H1 (cell line): ENCODE measurements around the gene RPTOR. TPM values are rescaled to one million over a fixed set of nuclear protein-coding genes. Genes with fewer than 3 reads are reported as not detected.

ENCODE experiments used
- CTCF ChIA-PET: fragments of 300-600 bp; sonication (Branson Sonifier 250); formaldehyde crosslinking; loops from one replicate; lab custom pipeline; 2021; ENCODE audit not compliant: partially characterized antibody; lab: Charles Lee
- POLR2A ChIA-PET: fragments of 300-600 bp; sonication (Branson Sonifier 250); formaldehyde crosslinking; loops from one replicate; lab custom pipeline; 2021; ENCODE audit warnings: inconsistent platforms; ENCODE audit not compliant: partially characterized antibody; lab: Charles Lee
- DNase-seq, 2 experiments: peaks; one replicate each; pipeline versions ENCODE4 v3.0.0 to v3.0.0-alpha.2; 2010 to 2022; ENCODE audit warnings: low spot score in 2 of 2, low read depth in 1 of 2, mixed read lengths in 1 of 2
- FAIRE-seq: peaks from 2 replicates; lab custom pipeline; 2011; peaks lifted over from hg19 to GRCh38; lab: Jason Lieb, UNC
- H2AFZ ChIP-seq: 2 replicates; pipeline ENCODE4 v1.8.1; 2012; ENCODE audit warnings: low read length, inconsistent platforms
- H2AK5ac ChIP-seq: 2 replicates; pipeline ENCODE4 v1.6.1; 2013; ENCODE audit warnings: low read depth, low read length
- H2BK120ac ChIP-seq: replicated peaks from 2 replicates; pipeline ENCODE3; 2013; ENCODE audit warnings: low read depth, low read length, inconsistent platforms
- H2BK12ac ChIP-seq: 2 replicates; pipeline ENCODE4 v1.6.1; 2013; ENCODE audit warnings: low read depth, low read length
- H2BK15ac ChIP-seq: 2 replicates; pipeline ENCODE4 v1.6.1; 2013; ENCODE audit warnings: low read length
- H2BK20ac ChIP-seq: 2 replicates; pipeline ENCODE4 v1.6.1; 2013; ENCODE audit warnings: low read length
- H2BK5ac ChIP-seq: 2 replicates; pipeline ENCODE4 v1.6.1; 2013; ENCODE audit warnings: low read depth, low read length
- H3K14ac ChIP-seq: 2 replicates; pipeline ENCODE4 v1.6.1; 2013; ENCODE audit warnings: inconsistent platforms; ENCODE audit not compliant: insufficient read length
- H3K18ac ChIP-seq: 2 replicates; pipeline ENCODE4 v1.6.1; 2013; ENCODE audit warnings: low read length; ENCODE audit errors: extremely low read depth
- H3K23ac ChIP-seq: 2 replicates; pipeline ENCODE4 v1.6.1; 2013; ENCODE audit warnings: inconsistent platforms; ENCODE audit not compliant: insufficient read length
- H3K23me2 ChIP-seq: 2 replicates; pipeline ENCODE4 v1.6.1; 2013; ENCODE audit warnings: low read depth, low read length
- H3K27ac ChIP-seq: 2 replicates; pipeline ENCODE4 v1.6.1; 2011; ENCODE audit warnings: low read depth, low read length, inconsistent platforms
- H3K27me3 ChIP-seq, 4 experiments: replicated peaks in 1 of 4; 1 replicate in 1 of 4; 2 replicates in 3 of 4; pipeline versions ENCODE4 v1.6.1 to v1.8.1; 2011 to 2013; ENCODE audit warnings: low read length in 3 of 4, mild to moderate bottlenecking in 3 of 4, inconsistent platforms in 2 of 4, mixed read lengths in 2 of 4, moderate library complexity in 1 of 4; ENCODE audit not compliant: control insufficient read depth in 3 of 4, insufficient read depth in 3 of 4; ENCODE audit errors: extremely low read depth in 1 of 4
- H3K36me3 ChIP-seq, 4 experiments: 2 replicates each; pipeline versions ENCODE4 v1.6.1 to v1.8.1; 2011 to 2013; ENCODE audit warnings: mild to moderate bottlenecking in 4 of 4, low read length in 3 of 4, moderate library complexity in 2 of 4, control low read depth in 1 of 4, inconsistent platforms in 1 of 4; ENCODE audit not compliant: insufficient read depth in 4 of 4, control insufficient read depth in 2 of 4
- H3K4ac ChIP-seq: replicated peaks from 2 replicates; pipeline ENCODE3; 2013; ENCODE audit warnings: low read length, low read depth, mixed read lengths, inconsistent platforms; ENCODE audit not compliant: insufficient read length
- H3K4me1 ChIP-seq, 4 experiments: replicated peaks in 1 of 4; 1 replicate in 1 of 4; 2 replicates in 3 of 4; pipeline versions ENCODE4 v1.6.1 to v1.8.1; 2011 to 2013; ENCODE audit warnings: low read length in 3 of 4, inconsistent platforms in 2 of 4, mixed read lengths in 1 of 4; ENCODE audit not compliant: insufficient read depth in 4 of 4, control insufficient read depth in 3 of 4
- H3K4me2 ChIP-seq, 2 experiments: 2 replicates each; pipeline versions ENCODE4 v1.6.1 to v1.8.1; 2011 to 2013; ENCODE audit warnings: low read depth in 2 of 2, low read length in 2 of 2, control low read depth in 1 of 2, inconsistent platforms in 1 of 2, mild to moderate bottlenecking in 1 of 2; ENCODE audit not compliant: insufficient read depth in 1 of 2
- H3K4me3 ChIP-seq, 4 experiments: fragments of 200-600, 300-600 bp in 1 of 4; sonication (generic), shearing (Covaris generic), sonication (Bioruptor Twin) in 1 of 4; 2 replicates each; pipeline versions ENCODE4 v1.5.1 to v1.8.1; 2011 to 2016; ENCODE audit warnings: low read length in 4 of 4, low read depth in 3 of 4, control low read depth in 2 of 4, inconsistent platforms in 2 of 4, mild to moderate bottlenecking in 2 of 4, mixed read lengths in 1 of 4, moderate library complexity in 1 of 4; ENCODE audit not compliant: insufficient read depth in 2 of 4; ENCODE audit errors: extremely low read depth in 1 of 4
- H3K56ac ChIP-seq: replicated peaks from 2 replicates; pipeline ENCODE3; 2013; ENCODE audit warnings: low read depth, mild to moderate bottlenecking, mixed read lengths, low read length, inconsistent platforms; ENCODE audit not compliant: insufficient read length
- H3K79me1 ChIP-seq: 2 replicates; pipeline ENCODE4 v1.6.1; 2013; ENCODE audit warnings: low read depth, low read length, control low read depth
- H3K79me2 ChIP-seq, 2 experiments: 2 replicates each; pipeline versions ENCODE4 v1.6.1 to v1.8.1; 2012 to 2013; ENCODE audit warnings: low read length in 2 of 2, mild to moderate bottlenecking in 2 of 2, inconsistent platforms in 1 of 2; ENCODE audit not compliant: insufficient read depth in 2 of 2, control insufficient read depth in 1 of 2
- H3K9ac ChIP-seq, 4 experiments: replicated peaks in 1 of 4; 1 replicate in 1 of 4; 2 replicates in 3 of 4; pipeline versions ENCODE4 v1.6.1 to v1.8.1; 2011 to 2013; ENCODE audit warnings: low read depth in 3 of 4, low read length in 3 of 4, control low read depth in 2 of 4, mild to moderate bottlenecking in 2 of 4, moderate library complexity in 2 of 4, inconsistent platforms in 1 of 4; ENCODE audit errors: extremely low read depth in 1 of 4
- H3K9me3 ChIP-seq, 2 experiments: 2 replicates each; pipeline versions ENCODE4 v1.6.1 to v1.8.1; 2012 to 2013; ENCODE audit warnings: mild to moderate bottlenecking in 2 of 2, moderate library complexity in 2 of 2, control low read depth in 1 of 2, inconsistent platforms in 1 of 2, low read depth in 1 of 2, low read length in 1 of 2, mixed read lengths in 1 of 2; ENCODE audit not compliant: insufficient read depth in 2 of 2
- H4K20me1 ChIP-seq, 2 experiments: replicated peaks in 1 of 2; 2 replicates each; pipeline versions ENCODE3 to v1.8.1; 2011 to 2013; ENCODE audit warnings: inconsistent platforms in 2 of 2, low read length in 2 of 2, mild to moderate bottlenecking in 1 of 2; ENCODE audit not compliant: insufficient read depth in 2 of 2, control insufficient read depth in 1 of 2
- H4K5ac ChIP-seq: 2 replicates; pipeline ENCODE4 v1.6.1; 2013; ENCODE audit warnings: low read length, low read depth, mixed read lengths, inconsistent platforms; ENCODE audit not compliant: insufficient read length
- H4K8ac ChIP-seq: 2 replicates; pipeline ENCODE4 v1.8.0; 2013; ENCODE audit warnings: mild to moderate bottlenecking, moderate library complexity, low read length, inconsistent platforms; ENCODE audit not compliant: insufficient read depth; ENCODE audit errors: extremely low read depth
- H4K91ac ChIP-seq: replicated peaks from 2 replicates; pipeline ENCODE3; 2013; ENCODE audit warnings: low read length, mixed read lengths, inconsistent platforms; ENCODE audit not compliant: insufficient read length
- CTBP2 ChIP-seq: IDR thresholded peaks from 2 replicates; pipeline ENCODE4 v1.7.0; 2011; ENCODE audit warnings: borderline replicate concordance, mild to moderate bottlenecking, moderate library complexity, mixed read lengths, low read length; ENCODE audit not compliant: insufficient read depth, insufficient read length
- EP300 ChIP-seq, 2 experiments: IDR thresholded peaks; 1 replicate in 1 of 2; 2 replicates in 1 of 2; pipeline ENCODE4 v1.6.1; 2011 to 2012; ENCODE audit warnings: low read depth in 2 of 2, low read length in 2 of 2, mild to moderate bottlenecking in 2 of 2, borderline replicate concordance in 1 of 2, inconsistent platforms in 1 of 2, moderate library complexity in 1 of 2
- KDM4A ChIP-seq: IDR thresholded peaks from one replicate; pipeline ENCODE4 v1.7.1; 2012; ENCODE audit warnings: low read depth, mild to moderate bottlenecking, moderate library complexity, low read length, inconsistent platforms; ENCODE audit not compliant: severe bottlenecking
- PHF8 ChIP-seq: fragments of 200-600 bp; sonication (generic); conservative IDR thresholded peaks from 2 replicates; pipeline ENCODE4 v1.7.1; 2012; ENCODE audit warnings: low read depth, mild to moderate bottlenecking, inconsistent platforms, low read length, moderate library complexity
- POLR2A ChIP-seq, 2 experiments: IDR thresholded peaks; 1 replicate in 1 of 2; 2 replicates in 1 of 2; pipeline ENCODE4 v1.6.1; 2011; ENCODE audit warnings: low read depth in 2 of 2, low read length in 2 of 2, mild to moderate bottlenecking in 2 of 2; ENCODE audit errors: control extremely low read depth in 1 of 2
- POU5F1 ChIP-seq: IDR thresholded peaks from 2 replicates; pipeline ENCODE4 v1.6.1; 2011; ENCODE audit warnings: low read depth, mild to moderate bottlenecking, low read length, moderate library complexity
- RXRA ChIP-seq: IDR thresholded peaks from 2 replicates; pipeline ENCODE4 v1.6.1; 2011; ENCODE audit warnings: low read depth, mild to moderate bottlenecking, low read length, moderate library complexity; ENCODE audit not compliant: insufficient read depth
- SP1 ChIP-seq: IDR thresholded peaks from 2 replicates; pipeline ENCODE4 v1.6.1; 2011; ENCODE audit warnings: low read depth, low read length
- TBP ChIP-seq: IDR thresholded peaks from 2 replicates; pipeline ENCODE4 v1.6.1; 2011; ENCODE audit warnings: low read depth, low read length, improper control_type of control experiment
- ZNF274 ChIP-seq: IDR thresholded peaks from 2 replicates; pipeline ENCODE4 v1.7.0; 2012; ENCODE audit warnings: low read length, borderline replicate concordance; ENCODE audit errors: extremely low read depth
- WGBS, 2 experiments: shearing (Covaris generic) in 1 of 2; methylation state at CpG; one replicate each; pipeline versions ENCODE4 v1.1.6 to v1.1.7; 2013 to 2015; ENCODE audit warnings: low lambda C conversion rate in 2 of 2, mixed read lengths in 2 of 2, inconsistent platforms in 1 of 2, low coverage in 1 of 2, missing lambda C conversion rate in 1 of 2; ENCODE audit not compliant: insufficient replicate concordance in 2 of 2, insufficient coverage in 1 of 2, insufficient read length in 1 of 2; ENCODE audit errors: extremely low coverage in 1 of 2, missing lambda C conversion rate in 1 of 2; 5-methylcytosine and 5-hydroxymethylcytosine counted together
- polyA plus RNA-seq, 7 experiments: library from polyadenylated mRNA; depleted of rRNA in 3 of 7; stranded (reverse) in 5 of 7; unstranded in 2 of 7; fragments of >200 nt in 5 of 7; fragments of 200-250 nt in 2 of 7; gene quantifications; 1 replicate in 5 of 7; 2 replicates in 1 of 7; 4 replicates in 1 of 7; pipeline versions ENCODE4 v1.2.1 to v1.2.3, GENCODE V29; 2011 to 2013; ENCODE audit warnings: missing spikeins in 2 of 7, mixed read lengths in 2 of 7
- total RNA-seq: library from RNA; stranded (reverse); fragmentation: NEBNext Ultra II Directional; extraction: Animal tissue kit (Norgen Biotek cat#: 25700); gene quantifications from 2 replicates; pipeline ENCODE4 v1.2.1, GENCODE V29; 2021
- TF ChIP-seq, protein P1 (sequence below): IDR thresholded peaks from 2 replicates; pipeline ENCODE4 v1.6.1; 2012; ENCODE audit warnings: inconsistent platforms
- TF ChIP-seq, protein P2 (sequence below): IDR thresholded peaks from 2 replicates; pipeline ENCODE4 v1.6.1; 2012; ENCODE audit warnings: inconsistent platforms

RPTOR gene
- total and polyA plus RNA-seq, 2 of the 8 experiments (the other 6 are each of a cell fraction or from before 2014, with no cell fraction given) = 6.9 to 28.7 TPM

DNA sequence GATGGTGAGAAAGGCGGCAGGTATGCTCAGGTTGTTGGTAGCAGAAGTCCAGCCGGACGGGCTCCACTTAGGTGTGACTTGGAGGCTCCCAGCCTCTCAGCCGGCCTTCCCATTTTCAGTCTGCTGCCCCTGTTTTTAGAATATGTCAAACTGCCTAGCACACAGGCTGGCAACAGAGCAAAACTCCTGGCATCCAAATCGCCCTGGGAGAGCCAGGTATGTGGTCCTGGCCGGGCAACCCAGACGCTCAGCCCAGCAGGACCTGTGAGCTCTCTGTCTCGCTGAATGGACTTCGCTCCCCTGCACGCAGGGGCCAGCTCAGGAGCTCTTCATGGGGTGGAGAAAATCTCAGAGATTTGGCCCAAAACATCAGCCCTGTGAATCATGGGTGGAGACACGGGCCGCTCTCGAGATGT, 299.1 kb downstream of the RPTOR start:
- no peak overlapping the region for H3K14ac ChIP-seq
- 88% methylated on average over 13 of the region's 13 CpGs; no CpG with 5 or more reads in 1 of the 2 experiments for WGBS, 2 experiments
- H3K79me2 ChIP-seq = no peaks in the 10 kb centered on the region
- no peak overlapping the region for H3K56ac ChIP-seq
- no peak overlapping the region for H3K27ac ChIP-seq
- TF ChIP-seq PHF8 = no peak
- no peak for TF ChIP-seq ZNF274
- TF ChIP-seq, protein P1, sequence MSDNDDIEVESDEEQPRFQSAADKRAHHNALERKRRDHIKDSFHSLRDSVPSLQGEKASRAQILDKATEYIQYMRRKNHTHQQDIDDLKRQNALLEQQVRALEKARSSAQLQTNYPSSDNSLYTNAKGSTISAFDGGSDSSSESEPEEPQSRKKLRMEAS = no peak
- TF ChIP-seq POU5F1 = no peak
- TF ChIP-seq KDM4A = no peak
- TF ChIP-seq CTBP2 = no peak
- TF ChIP-seq EP300 (IDR thresholded peaks at IDR 0.05; ENCODE audit: borderline replicate concordance in 1 of 2, low read depth in 2 of 2, low read length in 2 of 2) = no peak
- TF ChIP-seq TBP = no peak
- TF ChIP-seq, protein P2, sequence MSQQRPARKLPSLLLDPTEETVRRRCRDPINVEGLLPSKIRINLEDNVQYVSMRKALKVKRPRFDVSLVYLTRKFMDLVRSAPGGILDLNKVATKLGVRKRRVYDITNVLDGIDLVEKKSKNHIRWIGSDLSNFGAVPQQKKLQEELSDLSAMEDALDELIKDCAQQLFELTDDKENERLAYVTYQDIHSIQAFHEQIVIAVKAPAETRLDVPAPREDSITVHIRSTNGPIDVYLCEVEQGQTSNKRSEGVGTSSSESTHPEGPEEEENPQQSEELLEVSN = no peak
- TF ChIP-seq POLR2A (IDR thresholded peaks at IDR 0.05; ENCODE audit: control extremely low read depth in 1 of 2, low read depth in 2 of 2, low read length in 2 of 2) = no peak
- TF ChIP-seq RXRA = no peak
- TF ChIP-seq SP1 = no peak
- TF ChIP-seq, all 59 proteins: peak for 0
- H4K20me1 ChIP-seq = no peaks in the 10 kb centered on the region
- no peaks in the 10 kb centered on the region; the same call in 1 of the 2 replicates for H3K23me2 ChIP-seq
- no peak overlapping the region for H3K4ac ChIP-seq
- H3K79me1 ChIP-seq = no peaks in the 10 kb centered on the region
- H3K4me3 ChIP-seq = no peak overlapping the region
- CTCF ChIA-PET = interaction anchor here (0.5 to 2.6 kb wide), 5 partner anchors 10 to 56 kb away, joined by 3 to 14 read pairs (median 5); no protein-coding TSS in a partner anchor
- no peak overlapping the region for H2BK15ac ChIP-seq
- no peak overlapping the region for H4K5ac ChIP-seq
- H3K27me3 ChIP-seq = no peaks in the 10 kb centered on the region
- H2BK20ac ChIP-seq = no peak overlapping the region
- DNase-seq (no peak), FAIRE-seq (no peak)
- no peak overlapping the region for H2BK120ac ChIP-seq
- H2AFZ ChIP-seq = no peak overlapping the region
- no peak overlapping the region for H2BK5ac ChIP-seq
- no peak overlapping the region for H4K8ac ChIP-seq
- peaks cover 0 to 10% (median 5%) of the 10 kb centered on the region in 4 experiments; a peak in 6 of 7 replicates for H3K4me1 ChIP-seq
- POLR2A ChIA-PET = interaction anchor here (0.9 to 1.4 kb wide), 3 partner anchors 11 to 50 kb away, joined by 3 to 4 read pairs (median 3); no protein-coding TSS in a partner anchor
- H3K18ac ChIP-seq = no peak overlapping the region
- no peak overlapping the region for H2AK5ac ChIP-seq
- H3K36me3 ChIP-seq = no peaks in the 10 kb centered on the region; a peak in 2 of 8 replicates
- no peak overlapping the region for H2BK12ac ChIP-seq
- no peak overlapping the region for H3K23ac ChIP-seq
- H3K9ac ChIP-seq = no peak overlapping the region
- H4K91ac ChIP-seq = no peak overlapping the region
- H3K4me2 ChIP-seq = no peak overlapping the region
- H3K9me3 ChIP-seq = peaks cover 0 to 12% of the 10 kb centered on the region in 2 experiments; a peak in 1 of 4 replicates
